IMR-90 (cell line): Measurements from ENCODE around the gene ETF1. TPM values are rescaled to one million over a fixed set of nuclear protein-coding genes. Genes with fewer than 3 reads are reported as not detected.

Source experiments
- ATAC-seq: fragments of 200-7000 bp; cut with Tn5 transposase; 2 replicates; pipeline ENCODE4 v1.9.1; 2020; ENCODE audit warnings: low read depth, mild to moderate bottlenecking, moderate library complexity
- BruUV-seq: library from RNA; stranded (reverse); fragments of 400-500 nt; replicated peaks from 2 replicates; lab custom pipeline; 2021; lab: Mats Ljungman, UMichigan
- CTCF ChIA-PET: fragments of 300-600 bp; formaldehyde crosslinking; extraction: SDS; loops from one replicate; lab custom pipeline; 2021; ENCODE audit warnings: antibody characterized with exemption; lab: Yijun Ruan, JAX
- POLR2A ChIA-PET: fragments of 300-600 bp; sonication (Branson Sonifier 250); formaldehyde crosslinking; loops from one replicate; lab custom pipeline; 2022; ENCODE audit warnings: antibody characterized with exemption; ENCODE audit not compliant: unreplicated experiment; lab: Charles Lee
- DNase-seq: peaks from one replicate; pipeline ENCODE4 v3.0.0; 2013
- H2AFZ ChIP-seq: replicated peaks from 2 replicates; pipeline ENCODE3; 2013; ENCODE audit warnings: low read length, mild to moderate bottlenecking; ENCODE audit not compliant: poor library complexity
- H2AK5ac ChIP-seq: 2 replicates; pipeline ENCODE4 v1.6.1; 2013; ENCODE audit warnings: low read depth, low read length, inconsistent platforms
- H2AK9ac ChIP-seq: replicated peaks from 2 replicates; pipeline ENCODE3; 2013; ENCODE audit warnings: mild to moderate bottlenecking, low read depth, low read length, moderate library complexity; ENCODE audit not compliant: poor library complexity
- H2BK120ac ChIP-seq: 2 replicates; pipeline ENCODE4 v1.6.1; 2013; ENCODE audit warnings: low read depth, low read length, inconsistent platforms
- H2BK15ac ChIP-seq: 3 replicates; pipeline ENCODE4 v1.6.1; 2013; ENCODE audit warnings: low read depth, low read length, inconsistent platforms
- H2BK20ac ChIP-seq: 2 replicates; pipeline ENCODE4 v1.6.1; 2013; ENCODE audit warnings: low read depth, mild to moderate bottlenecking, inconsistent platforms, low read length, moderate library complexity
- H2BK5ac ChIP-seq: 2 replicates; pipeline ENCODE4 v1.6.1; 2013; ENCODE audit warnings: mild to moderate bottlenecking, low read depth, low read length, inconsistent platforms; ENCODE audit not compliant: poor library complexity, severe bottlenecking
- H3K14ac ChIP-seq: replicated peaks from 2 replicates; pipeline ENCODE4 v1.6.1; 2013; ENCODE audit warnings: low read depth, low read length, inconsistent platforms
- H3K18ac ChIP-seq: 2 replicates; pipeline ENCODE4 v1.6.1; 2013; ENCODE audit warnings: low read depth, low read length, control low read depth
- H3K23ac ChIP-seq: 2 replicates; pipeline ENCODE4 v1.6.1; 2013; ENCODE audit warnings: low read depth, low read length, inconsistent platforms
- H3K27ac ChIP-seq: 2 replicates; pipeline ENCODE4 v1.5.1; 2013; ENCODE audit warnings: mild to moderate bottlenecking, control low read depth, low read length; ENCODE audit not compliant: insufficient read depth
- H3K27me3 ChIP-seq: 2 replicates; pipeline ENCODE4 v1.6.1; 2013; ENCODE audit warnings: low read length; ENCODE audit not compliant: control insufficient read depth, insufficient read depth
- H3K36me3 ChIP-seq: 2 replicates; pipeline ENCODE4 v1.6.1; 2013; ENCODE audit warnings: low read length, mixed read lengths; ENCODE audit not compliant: control insufficient read depth, insufficient read depth
- H3K4ac ChIP-seq: 2 replicates; pipeline ENCODE4 v1.6.1; 2013; ENCODE audit warnings: low read depth, low read length, inconsistent platforms
- H3K4me1 ChIP-seq: 2 replicates; pipeline ENCODE4 v1.6.1; 2013; ENCODE audit warnings: low read length, mixed read lengths; ENCODE audit not compliant: control insufficient read depth, insufficient read depth
- H3K4me2 ChIP-seq: 2 replicates; pipeline ENCODE4 v1.6.1; 2013; ENCODE audit warnings: low read depth, mild to moderate bottlenecking, control low read depth, low read length, moderate library complexity
- H3K4me3 ChIP-seq: 2 replicates; pipeline ENCODE4 v1.5.1; 2013; ENCODE audit warnings: low read depth, mild to moderate bottlenecking, control low read depth, low read length, moderate library complexity; ENCODE audit not compliant: insufficient read depth
- H3K56ac ChIP-seq: 2 replicates; pipeline ENCODE4 v1.6.1; 2013; ENCODE audit warnings: low read length, inconsistent platforms; ENCODE audit not compliant: insufficient read depth; ENCODE audit errors: extremely low read depth
- H3K79me1 ChIP-seq, 2 experiments: 2 replicates each; pipeline ENCODE4 v1.6.1; 2013; ENCODE audit warnings: low read length in 2 of 2, inconsistent platforms in 1 of 2, low read depth in 1 of 2
- H3K9ac ChIP-seq: 2 replicates; pipeline ENCODE4 v1.6.1; 2013; ENCODE audit warnings: low read depth, low read length, control low read depth
- H3K9me1 ChIP-seq: 2 replicates; pipeline ENCODE4 v1.6.1; 2013; ENCODE audit warnings: low read length, inconsistent platforms; ENCODE audit not compliant: insufficient read depth
- H3K9me3 ChIP-seq: 2 replicates; pipeline ENCODE4 v1.6.1; 2013; ENCODE audit warnings: low read length; ENCODE audit not compliant: control insufficient read depth, insufficient read depth
- H4K20me1 ChIP-seq: 2 replicates; pipeline ENCODE4 v1.6.1; 2013; ENCODE audit warnings: low read length, inconsistent platforms; ENCODE audit not compliant: insufficient read depth
- H4K5ac ChIP-seq: 2 replicates; pipeline ENCODE4 v1.6.1; 2013; ENCODE audit warnings: mild to moderate bottlenecking, low read depth, low read length, control low read depth
- H4K8ac ChIP-seq, 2 experiments: 2 replicates each; pipeline ENCODE4 v1.6.1; 2013; ENCODE audit warnings: low read depth in 2 of 2, low read length in 2 of 2, control low read depth in 1 of 2, inconsistent platforms in 1 of 2
- H4K91ac ChIP-seq: 2 replicates; pipeline ENCODE4 v1.6.1; 2013; ENCODE audit warnings: low read depth, low read length, inconsistent platforms; ENCODE audit not compliant: insufficient read depth
- POLR2A ChIP-seq: IDR thresholded peaks from 2 replicates; pipeline ENCODE4 v1.6.1; 2012; ENCODE audit warnings: mild to moderate bottlenecking, low read depth, low read length
- RFX5 ChIP-seq: IDR thresholded peaks from 2 replicates; pipeline ENCODE4 v1.8.0; 2012; ENCODE audit warnings: low read depth, mild to moderate bottlenecking, low read length, moderate library complexity
- WGBS, 2 experiments: methylation state at CpG; one replicate each; pipeline versions ENCODE4 v1.1.5 to v1.1.7; 2013; ENCODE audit warnings: missing lambda C conversion rate in 2 of 2; ENCODE audit not compliant: insufficient read length in 1 of 2; ENCODE audit errors: extremely low coverage in 2 of 2; 5-methylcytosine and 5-hydroxymethylcytosine counted together
- dilution Hi-C: fragments of 300-500 bp; cut with HindIII; formaldehyde crosslinking; loops from one replicate; pipeline ENCODE4 v1.14.3; 2018; ENCODE audit warnings: low sequenced_read_pairs; ENCODE audit not compliant: unreplicated experiment
- in situ Hi-C: fragments of 300-500 bp; cut with MboI; formaldehyde crosslinking; loops from 3 replicates; pipeline ENCODE4 v1.14.3; 2019; ENCODE audit warnings: low sequenced_read_pairs, inconsistent platforms, mixed read lengths
- intact Hi-C: fragments of 100-400 bp; cut with micrococcal nuclease; formaldehyde crosslinking; loops from 2 replicates; pipeline ENCODE4 v1.10.0; 2022
- polyA plus RNA-seq, 3 experiments: library from polyadenylated mRNA; depleted of rRNA; stranded (reverse); fragments of >200 nt; gene quantifications; 2 replicates each; pipeline ENCODE4 v1.2.3, GENCODE V29; 2012; ENCODE audit warnings: low replicate concordance in 1 of 3
- total RNA-seq: library from RNA; depleted of rRNA; stranded (reverse); fragments of >200 nt; gene quantifications from 2 replicates; pipeline ENCODE4 v1.2.3, GENCODE V29; 2012

ETF1 gene
- total and polyA plus RNA-seq, 2 of the 4 experiments (the other 2 are of a cell fraction), result 53.2 to 126 TPM

DNA sequence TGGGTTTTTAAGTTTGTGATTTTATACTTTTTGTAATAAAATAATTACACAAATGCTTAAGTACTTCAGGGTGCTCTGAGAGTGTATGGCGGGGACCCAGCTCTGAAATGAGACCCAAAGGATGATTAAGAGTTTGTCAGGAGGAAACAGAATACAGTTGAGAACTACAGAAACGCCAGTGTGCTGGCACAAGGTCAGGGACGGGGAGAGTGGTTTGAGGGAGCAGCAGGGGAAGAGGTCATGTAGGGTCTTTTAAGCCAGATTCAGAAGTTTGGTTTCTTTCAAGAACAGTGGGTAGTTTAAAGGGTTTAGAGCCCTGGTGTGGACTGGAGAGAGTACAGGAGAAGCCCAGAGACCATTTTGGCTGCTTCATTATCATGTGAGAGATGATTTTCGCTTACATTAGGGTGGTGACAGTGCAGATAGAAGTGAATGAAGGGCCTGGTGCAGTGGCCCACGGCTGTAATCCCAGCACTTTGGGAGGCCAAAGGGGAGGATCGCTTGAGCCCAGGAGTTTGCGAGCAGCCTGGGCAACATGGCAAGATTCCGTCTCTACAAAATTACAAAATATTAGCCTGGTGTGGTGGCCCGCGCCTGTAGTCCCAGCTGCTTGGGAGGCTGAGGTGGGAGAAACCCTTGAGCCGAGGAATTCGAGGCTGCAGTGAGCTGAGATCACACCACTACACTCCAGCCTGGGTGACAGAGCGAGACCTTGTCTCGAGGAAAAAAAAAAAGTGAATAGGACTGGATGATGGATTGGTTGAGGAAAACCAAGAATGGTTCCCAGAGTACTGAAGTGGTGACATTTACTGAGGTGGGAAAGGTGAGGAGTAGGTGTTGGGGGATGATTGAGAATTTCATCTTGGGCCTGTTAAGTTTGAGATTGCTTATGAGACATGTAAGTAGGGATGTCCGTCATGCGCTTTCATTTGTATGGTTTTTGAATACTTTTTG is 1.4 kb upstream of the ETF1 start:
- H3K9ac ChIP-seq, result peak overlapping the region; percentile 90
- peak overlapping the region; percentile 100 for H3K14ac ChIP-seq
- WGBS, 2 experiments, result 0% methylated on average over 3 of the region's 16 CpGs; no CpG with 5 or more reads in 1 of the 2 experiments
- peak overlapping the region; percentile 79; the same call in 1 of the 2 replicates for H4K5ac ChIP-seq
- 0 out of 3 replicates have a peak overlapping the region, but pooled peaks have one; percentile 94 for H2BK15ac ChIP-seq
- H3K4me2 ChIP-seq, result peak overlapping the region; percentile 94
- CTCF ChIA-PET, result interaction anchor here (0.5 to 1.3 kb wide), 4 partner anchors 8 to 367 kb away, joined by 3 to 4 read pairs (median 3); no protein-coding TSS in a partner anchor
- dilution Hi-C loops (no loop called here), in situ Hi-C loops (no loop called here), intact Hi-C loops (no loop called here)
- peak overlapping the region; percentile 94 for H2BK5ac ChIP-seq
- H2AFZ ChIP-seq, result no peak overlapping the region
- H3K56ac ChIP-seq, result peak overlapping the region; percentile 100
- no TSS peak for BruUV-seq
- H3K18ac ChIP-seq, result no peak overlapping the region
- peak overlapping the region; percentile 92 for H3K27ac ChIP-seq
- H4K20me1 ChIP-seq, result peaks cover 32% of the 10 kb centered on the region
- H3K4ac ChIP-seq, result peak overlapping the region; percentile 100
- H2BK120ac ChIP-seq, result peak overlapping the region; percentile 96; the same call in 1 of the 2 replicates
- peaks cover 10% of the 10 kb centered on the region; the same call in 1 of the 2 replicates for H3K9me1 ChIP-seq
- peak overlapping the region; percentile 100 for H3K23ac ChIP-seq
- H3K4me1 ChIP-seq, result peaks cover 6% of the 10 kb centered on the region
- TF ChIP-seq POLR2A, result 0 out of 2 replicates have a peak, but pooled peaks have one; percentile 41
- no peak for TF ChIP-seq RFX5
- H2AK9ac ChIP-seq, result peak overlapping the region; percentile 99
- no peaks in the 10 kb centered on the region for H3K36me3 ChIP-seq
- no peaks in the 10 kb centered on the region for H3K9me3 ChIP-seq
- peak; percentile 47 for DNase-seq
- H3K27me3 ChIP-seq, result no peaks in the 10 kb centered on the region
- no peak for ATAC-seq
- POLR2A ChIA-PET, result interaction anchor here (2.3 kb wide), 1 partner anchor 79 kb away, joined by 7 read pairs; the partner anchor contains the start of gene EGR1
- peak overlapping the region; percentile 97 for H4K91ac ChIP-seq
- H2BK20ac ChIP-seq, result no peak overlapping the region
- peaks cover 12 to 59% of the 10 kb centered on the region in 2 experiments; a peak in 3 of 4 replicates for H3K79me1 ChIP-seq
- H3K4me3 ChIP-seq, result peak overlapping the region; percentile 62
- peak overlapping the region; percentile 86 for H2AK5ac ChIP-seq
- peak overlapping the region; percentile 93 to 99 for H4K8ac ChIP-seq
